Suppressor macrophage treated with lipopolysaccharide for 4 hours (primary cell): Measurements from ENCODE around the gene RNF215.

ENCODE experiments used
- DNase-seq: peaks from one replicate; pipeline ENCODE4 v3.0.0-alpha.2; 2020

RNF215 gene

GRCh38 chr22:30386960-30387827 lies at the start of gene RNF215:
Gene RNF215 (minus strand): TSS chr22:30387411. CDS start chr22:30387313, 98 bp downstream.
- peak; percentile 92 for DNase-seq

GRCh38 chr22:30436196-30436595 lies 49.0 kb upstream of the RNF215 start:
- no peak for DNase-seq

DNA sequence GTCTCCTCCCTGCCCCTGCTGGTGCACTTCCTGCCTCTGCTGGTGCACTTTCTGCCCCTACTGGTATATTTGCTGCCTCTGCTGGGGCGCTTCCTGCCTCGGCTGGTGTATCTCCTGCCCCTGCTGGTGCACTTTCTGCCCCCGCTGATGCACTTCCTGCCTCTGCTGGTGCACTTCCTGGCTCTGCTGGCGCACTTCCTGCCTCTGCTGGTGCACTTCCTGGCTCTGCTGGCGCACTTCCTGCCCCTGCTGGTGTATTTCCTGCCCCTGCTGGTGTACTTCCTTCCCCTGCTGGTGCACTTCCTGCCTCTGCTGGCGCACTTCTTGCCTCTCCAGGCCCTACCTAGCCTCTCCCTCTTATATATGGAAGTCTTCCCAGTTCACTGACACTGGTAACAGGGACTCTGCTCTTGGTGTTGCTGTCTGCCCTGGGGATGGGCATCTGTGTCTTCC lies 48.5 kb upstream of the RNF215 start:
- DNase-seq, result no peak

- no peak for DNase-seq
Measured at GRCh38 chr22:30434843-30435242, 47.6 kb upstream of the RNF215 start.

GRCh38 chr22:30433773-30434172 lies 46.6 kb upstream of the RNF215 start:
- no peak for DNase-seq

DNA sequence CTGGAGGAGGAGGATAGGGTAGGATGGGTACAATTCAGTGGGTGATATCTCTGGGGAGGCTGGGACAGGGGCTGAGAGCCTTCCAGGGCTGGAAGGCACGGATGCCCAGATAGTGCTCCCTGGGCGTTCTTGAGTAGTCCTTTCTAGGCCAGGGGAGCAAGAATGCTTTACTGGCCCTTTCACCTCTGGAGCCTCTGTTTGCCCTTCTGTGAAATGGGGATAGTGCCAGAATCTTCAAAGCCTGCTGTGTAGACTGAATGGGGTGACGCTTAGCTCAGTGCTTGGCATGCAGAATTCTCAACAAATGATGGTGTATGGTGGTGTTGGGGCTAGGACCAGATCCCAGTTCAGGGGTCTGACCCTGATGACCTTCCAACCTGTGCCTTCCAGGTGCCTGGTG lies 46.0 kb upstream of the RNF215 start:
- no peak for DNase-seq

GRCh38 chr22:30432520-30432919 lies 45.3 kb upstream of the RNF215 start:
- no peak for DNase-seq

- DNase-seq, result no peak
Measured at GRCh38 chr22:30432096-30432495, 44.9 kb upstream of the RNF215 start.

DNA sequence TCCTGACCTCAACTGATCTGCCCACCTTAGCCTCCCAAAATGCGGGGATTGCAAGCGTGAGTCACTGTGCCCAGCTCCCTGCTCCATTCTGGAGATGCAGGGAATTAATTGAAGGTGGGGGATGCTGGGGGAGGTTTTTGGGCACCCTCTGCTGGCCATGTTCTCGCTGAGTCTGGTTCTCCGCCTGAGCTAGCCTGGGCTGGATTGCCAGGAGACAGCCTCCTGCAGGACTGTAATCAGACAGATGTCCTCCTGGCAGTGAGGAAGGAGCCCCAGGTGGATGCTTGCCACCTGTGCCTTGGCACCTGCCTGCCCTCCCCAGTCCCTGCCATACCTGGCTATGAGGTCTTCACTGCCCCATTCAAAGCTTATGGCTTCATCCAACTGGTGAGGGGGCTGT lies 43.7 kb upstream of the RNF215 start:
- DNase-seq, result no peak

DNA sequence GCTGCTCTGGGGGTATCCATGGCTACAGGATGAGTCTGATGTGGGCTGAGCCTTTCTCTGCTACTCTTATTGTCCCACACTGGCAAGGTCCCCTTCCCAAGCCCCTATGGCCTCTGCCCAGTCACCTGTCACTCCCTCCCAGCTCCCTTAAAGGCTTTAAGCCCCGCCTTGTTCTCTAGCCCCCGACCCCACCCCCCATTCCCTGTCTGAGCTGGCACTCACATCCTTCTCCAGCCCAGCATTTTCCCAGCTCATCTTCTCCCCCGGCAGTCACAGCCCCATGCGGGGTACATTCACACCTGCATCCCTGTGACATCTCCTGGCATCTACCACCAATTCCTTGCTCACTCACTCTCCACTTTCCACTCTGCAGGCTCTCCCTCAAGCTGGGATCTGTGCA lies 42.7 kb upstream of the RNF215 start:
- DNase-seq, result no peak

- DNase-seq, result no peak
Measured at GRCh38 chr22:30427871-30428270, 40.7 kb upstream of the RNF215 start.

GRCh38 chr22:30426388-30427353 lies 39.5 kb upstream of the RNF215 start:
- peak; percentile 91 for DNase-seq

DNA sequence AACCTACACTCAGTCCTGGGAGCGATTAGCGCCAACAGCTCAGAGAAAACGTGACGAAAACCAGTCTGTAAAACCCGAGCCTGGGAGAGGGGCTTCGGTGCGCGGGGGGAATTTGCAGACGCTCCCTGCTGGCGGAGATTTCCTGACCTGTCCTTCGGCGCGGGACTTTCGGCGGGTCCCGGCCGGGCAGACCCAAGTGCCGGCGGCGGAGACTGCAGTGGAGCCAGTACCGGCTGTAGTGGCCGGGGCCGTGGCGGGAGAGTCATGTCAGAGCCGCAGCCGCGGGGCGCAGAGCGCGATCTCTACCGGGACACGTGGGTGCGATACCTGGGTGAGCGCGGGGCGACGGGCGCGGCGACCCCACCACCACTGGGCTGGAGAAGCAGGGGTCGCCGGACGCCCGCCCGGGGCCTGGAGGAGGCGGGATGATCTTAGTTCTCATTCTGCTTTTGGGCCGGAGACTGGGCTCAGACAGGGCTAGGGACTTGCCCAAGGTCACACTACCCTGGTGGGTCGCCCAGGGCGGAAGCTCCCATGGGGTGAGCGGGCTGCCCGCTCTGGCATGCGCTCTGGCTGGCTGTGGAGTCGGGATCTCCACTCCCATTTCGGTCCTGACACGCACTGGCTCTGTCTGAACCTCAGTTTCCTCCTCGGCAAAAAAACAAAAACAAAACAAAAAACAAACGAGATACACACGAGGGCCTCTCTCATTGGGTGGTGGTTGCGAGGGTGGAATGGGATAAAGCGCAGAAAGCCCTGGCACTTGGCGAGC lies 38.6 kb upstream of the RNF215 start, which contains the start of gene MTFP1:
Gene MTFP1, plus strand, starts transcription at position 153 of the 772 bp plus-strand sequence. Its CDS starts 112 bp downstream, at position 265.
- peak; percentile 62 for DNase-seq

DNA sequence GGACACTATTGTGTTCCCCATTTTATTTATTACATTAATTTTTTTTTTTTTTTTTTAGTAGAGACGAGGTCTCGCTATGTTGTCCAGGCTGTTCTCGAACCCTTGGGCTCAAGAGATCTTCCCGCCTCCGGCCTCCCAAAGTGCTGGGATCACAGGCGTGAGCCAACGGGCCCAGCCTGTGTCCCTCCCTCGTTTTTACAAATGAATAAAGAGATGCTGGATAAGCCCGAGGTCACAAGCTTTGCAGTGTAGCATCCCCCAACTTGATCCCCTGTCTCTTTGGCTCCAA lies 38.1 kb upstream of the RNF215 start:
- no peak for DNase-seq

DNA sequence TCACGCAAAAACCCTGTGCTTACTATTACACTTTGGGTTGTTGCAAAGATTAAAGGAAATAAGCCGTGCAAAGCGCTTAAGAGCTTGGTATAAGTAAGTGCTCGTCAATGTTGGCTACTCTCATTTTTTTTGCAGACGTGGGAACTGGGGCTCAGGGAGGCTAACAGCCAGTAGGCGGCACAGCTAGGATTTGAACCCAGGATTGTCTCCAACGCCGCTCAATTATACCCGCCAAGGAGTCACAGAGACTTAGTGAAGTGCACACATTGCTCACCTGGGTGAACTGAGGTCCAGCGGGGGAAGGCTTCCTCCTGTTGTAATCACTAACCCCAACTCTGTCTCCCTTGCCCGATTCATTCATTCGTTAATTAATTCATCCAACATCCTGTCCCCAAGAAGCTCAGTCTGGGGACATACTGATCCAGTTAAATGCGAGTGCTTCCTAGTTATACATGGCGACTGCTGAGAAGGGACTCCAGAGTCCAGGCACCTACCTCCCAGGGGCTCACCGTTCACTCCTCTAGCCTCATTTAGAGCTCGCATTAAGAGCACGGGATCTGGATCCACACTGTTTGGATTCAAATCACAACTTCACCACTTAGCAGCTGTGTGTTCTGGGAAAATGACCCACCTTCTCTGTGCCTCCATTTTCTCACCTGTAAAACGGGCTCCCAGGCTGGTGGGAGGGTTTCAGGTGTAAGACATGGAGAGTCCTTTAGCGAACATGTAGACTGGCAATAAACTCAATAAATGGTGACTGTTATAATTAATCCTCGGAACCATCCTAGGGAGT lies 37.5 kb upstream of the RNF215 start:
- no peak for DNase-seq

DNA sequence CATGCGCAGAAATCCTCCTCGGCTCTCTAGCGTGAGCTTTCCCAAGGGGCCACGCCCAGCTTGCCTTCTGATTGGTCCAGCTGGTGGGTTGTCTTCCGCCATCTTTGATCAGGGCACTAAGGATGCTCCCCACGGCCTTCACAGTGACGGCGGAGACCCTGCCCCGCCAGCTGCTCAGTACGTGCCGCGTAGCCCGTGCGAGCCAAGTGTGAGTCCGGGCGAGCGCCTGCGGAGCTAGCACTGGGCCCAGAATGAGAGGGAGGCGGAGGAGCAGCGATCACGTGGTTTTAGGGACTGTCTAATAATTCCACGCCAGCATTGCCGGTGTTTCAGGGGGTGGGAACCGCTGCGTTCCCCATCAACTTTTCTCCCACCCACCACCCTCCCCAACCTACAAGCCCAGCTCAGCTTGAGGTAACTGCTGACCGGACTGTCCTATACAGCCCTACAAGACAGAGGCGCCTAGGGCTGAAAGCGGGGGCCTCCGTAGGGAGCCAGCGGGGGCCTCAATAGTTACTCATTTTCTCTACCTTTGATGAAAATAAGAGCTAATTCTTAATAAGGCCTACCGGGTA lies 36.8 kb upstream of the RNF215 start:
- DNase-seq, result peak; percentile 99

GRCh38 chr22:30423301-30423958 lies 36.2 kb upstream of the RNF215 start:
- no peak for DNase-seq

DNA sequence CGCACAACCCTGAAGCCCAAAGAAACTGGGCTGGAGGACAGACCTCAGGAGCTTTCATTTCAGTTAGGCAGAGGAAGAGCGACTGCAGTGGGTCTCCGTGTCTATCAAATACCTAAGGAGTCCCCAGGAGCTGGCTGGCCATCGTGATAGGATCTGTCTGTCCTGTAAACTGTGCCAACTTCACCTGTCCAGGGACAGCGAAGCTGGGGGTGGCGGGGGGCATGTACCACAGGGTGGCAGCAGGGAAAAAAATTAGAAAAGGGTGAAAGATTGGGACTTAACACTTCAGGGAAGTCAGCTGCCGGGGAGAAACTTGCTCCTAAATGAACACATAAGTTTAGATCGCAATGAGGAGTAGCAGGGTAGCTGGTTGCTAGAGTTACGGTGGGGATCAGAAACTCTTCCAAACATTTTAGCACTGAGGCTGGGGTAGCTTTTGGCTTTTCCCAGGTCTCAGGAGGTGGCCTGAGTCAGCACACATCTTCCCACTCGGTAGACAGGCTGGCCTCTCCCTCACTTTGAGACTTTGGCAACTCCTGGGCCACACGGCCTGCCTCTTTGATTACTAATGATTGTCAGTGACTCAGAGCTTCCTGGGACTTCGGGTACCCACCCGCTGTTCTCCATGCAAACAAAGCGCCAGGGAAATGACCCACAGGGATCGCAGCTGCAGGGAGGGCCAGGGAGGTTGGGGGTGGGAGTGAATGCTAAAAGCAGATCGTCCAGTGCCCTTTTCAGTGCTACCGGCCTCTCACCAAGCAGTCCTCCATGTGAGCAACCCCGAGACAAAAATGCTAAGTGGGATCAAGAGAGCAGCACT lies 35.5 kb upstream of the RNF215 start:
- peak; percentile 83 for DNase-seq

- peak; percentile 44 for DNase-seq
Measured at GRCh38 chr22:30421695-30422480, 34.7 kb upstream of the RNF215 start.
